ENCODE measurements around the gene OPRL1. TPM values are rescaled to one million over a fixed set of nuclear protein-coding genes. Genes with fewer than 3 reads are reported as not detected.

Gene OPRL1
- polyA plus RNA-seq, 1 of the 3 experiments (the other 2 are of a cell fraction), result 1.8 TPM

DNA sequence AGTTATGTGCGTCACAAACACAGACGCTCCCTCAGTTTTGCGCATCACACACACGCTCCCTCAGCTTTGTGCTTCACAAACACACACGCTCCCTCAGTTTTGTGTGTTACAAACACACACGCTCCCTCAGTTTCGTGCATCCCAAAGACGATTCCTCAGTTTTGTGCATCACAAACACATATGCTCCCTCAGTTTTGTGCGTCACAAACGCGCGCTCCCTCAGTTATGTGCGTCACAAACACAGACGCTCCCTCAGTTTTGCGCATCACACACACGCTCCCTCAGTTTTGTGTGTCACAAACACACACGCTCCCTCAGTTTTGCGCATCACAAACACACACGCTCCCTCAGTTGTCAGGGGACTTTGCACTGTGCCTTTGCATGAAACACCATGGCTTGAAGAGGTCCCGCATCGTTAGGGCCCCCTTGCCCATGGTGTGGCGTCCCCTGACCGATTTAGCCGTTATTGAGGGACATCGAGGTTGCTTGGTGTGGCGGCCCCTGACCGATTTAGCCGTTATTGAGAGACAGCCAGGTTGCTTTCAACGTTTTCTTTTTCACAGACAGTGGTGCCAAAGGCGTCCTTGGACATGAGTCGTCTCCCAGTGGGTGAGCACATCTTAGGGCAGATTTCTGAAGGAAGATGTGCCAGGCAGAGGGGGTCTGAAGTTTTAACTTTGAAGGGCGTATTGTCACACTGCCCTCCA is 56.3 kb downstream of the OPRL1 start:
- H3F3A ChIP-seq (replicated peaks; ENCODE audit: insufficient read depth), result no peaks in the 10 kb centered on the region
- no peak overlapping the region for H3K9ac ChIP-seq
- no peaks in the 10 kb centered on the region for H4K20me1 ChIP-seq (ENCODE audit: insufficient read depth)
- H3K9me2 ChIP-seq, result no peaks in the 10 kb centered on the region
- H3K79me2 ChIP-seq (ENCODE audit: insufficient read depth), result no peaks in the 10 kb centered on the region
- ChIA-PET CTCF (no interaction called here), POLR2A (no interaction called here)
- no peak overlapping the region for H3K27ac ChIP-seq (ENCODE audit: low read depth in 2 of 2, low read length in 1 of 2)
- no peaks in the 10 kb centered on the region for H3K27me3 ChIP-seq (ENCODE audit: insufficient read depth)
- no peaks in the 10 kb centered on the region for H3K9me3 ChIP-seq
- WGBS (ENCODE audit: low lambda C conversion rate), result 72% methylated on average over 28 of the region's 32 CpGs
- no peak for TF ChIP-seq GATA2 (CRISPR knock-in tag; IDR thresholded peaks at IDR 0.05)
- no peak for TF ChIP-seq GABPA (IDR thresholded peaks at IDR 0.05; ENCODE audit: low read depth)
- TF ChIP-seq JUND (IDR thresholded peaks at IDR 0.05), result no peak
- no peak for TF ChIP-seq SMC3 (IDR thresholded peaks at IDR 0.05; ENCODE audit: low read depth, low read length)
- TF ChIP-seq EZH2phosphoT487 (IDR thresholded peaks at IDR 0.05; ENCODE audit: borderline replicate concordance, low read depth), result no peak
- peaks cover 0 to 4% of the 10 kb centered on the region in 2 experiments; a peak in 1 of 4 replicates for H3K4me1 ChIP-seq (ENCODE audit: control insufficient read depth in 1 of 2, insufficient read depth in 2 of 2, low read depth in 1 of 2, low read length in 1 of 2)
- DNase-seq, result no peak
- H3K36me3 ChIP-seq (replicated peaks in 1 of 2; ENCODE audit: control insufficient read depth in 1 of 2, insufficient read depth in 2 of 2, low read length in 1 of 2), result no peaks in the 10 kb centered on the region
- no peak overlapping the region for H2AFZ ChIP-seq (ENCODE audit: low read depth)
- H3K4me2 ChIP-seq, result no peak overlapping the region
- no peak overlapping the region for H3K4me3 ChIP-seq (ENCODE audit: low read depth in 2 of 2, low read length in 1 of 2)

GRCh38 chr20:64137598-64138031 is 57.7 kb downstream of the OPRL1 start:
- H3K27ac ChIP-seq (ENCODE audit: low read depth in 2 of 2, low read length in 1 of 2), result no peak overlapping the region
- H3K79me2 ChIP-seq (ENCODE audit: insufficient read depth), result no peaks in the 10 kb centered on the region
- H3K9me2 ChIP-seq, result no peaks in the 10 kb centered on the region
- TF ChIP-seq RAD21 (IDR thresholded peaks at IDR 0.05; ENCODE audit: low read length) (no peak), YY1 (IDR thresholded peaks at IDR 0.05; ENCODE audit: low read depth) (no peak), RXRA (IDR thresholded peaks at IDR 0.05; ENCODE audit: borderline replicate concordance, low read depth) (no peak), GABPA (IDR thresholded peaks at IDR 0.05; ENCODE audit: low read depth) (no peak), REST (IDR thresholded peaks at IDR 0.05; ENCODE audit: low read depth, low read length) (no peak), TEAD4 (IDR thresholded peaks at IDR 0.05; ENCODE audit: borderline replicate concordance, insufficient read depth) (no peak)
- TF ChIP-seq, protein P1, sequence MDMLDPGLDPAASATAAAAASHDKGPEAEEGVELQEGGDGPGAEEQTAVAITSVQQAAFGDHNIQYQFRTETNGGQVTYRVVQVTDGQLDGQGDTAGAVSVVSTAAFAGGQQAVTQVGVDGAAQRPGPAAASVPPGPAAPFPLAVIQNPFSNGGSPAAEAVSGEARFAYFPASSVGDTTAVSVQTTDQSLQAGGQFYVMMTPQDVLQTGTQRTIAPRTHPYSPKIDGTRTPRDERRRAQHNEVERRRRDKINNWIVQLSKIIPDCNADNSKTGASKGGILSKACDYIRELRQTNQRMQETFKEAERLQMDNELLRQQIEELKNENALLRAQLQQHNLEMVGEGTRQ (IDR thresholded peaks at IDR 0.05; ENCODE audit: borderline replicate concordance, low read depth, low read length), result no peak
- TF ChIP-seq, protein P2, sequence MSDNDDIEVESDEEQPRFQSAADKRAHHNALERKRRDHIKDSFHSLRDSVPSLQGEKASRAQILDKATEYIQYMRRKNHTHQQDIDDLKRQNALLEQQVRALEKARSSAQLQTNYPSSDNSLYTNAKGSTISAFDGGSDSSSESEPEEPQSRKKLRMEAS (IDR thresholded peaks at IDR 0.05; ENCODE audit: low read depth), result no peak
- 37% methylated on average over 6 of the region's 6 CpGs for WGBS (ENCODE audit: low lambda C conversion rate)
- no peak overlapping the region for H3K4me3 ChIP-seq (ENCODE audit: low read depth in 2 of 2, low read length in 1 of 2)
- POLR2A ChIA-PET, result no interaction called here
- CTCF ChIA-PET, result interaction anchor here (1.0 to 1.6 kb wide), 3 partner anchors 17 to 54 kb away, joined by 3 to 7 read pairs (median 3); partner anchors contain the start of gene LKAAEAR1
- no peaks in the 10 kb centered on the region for H3K9me3 ChIP-seq
- H4K20me1 ChIP-seq (ENCODE audit: insufficient read depth), result no peaks in the 10 kb centered on the region
- no peak overlapping the region for H3K9ac ChIP-seq
- no peaks in the 10 kb centered on the region for H3K36me3 ChIP-seq (replicated peaks in 1 of 2; ENCODE audit: control insufficient read depth in 1 of 2, insufficient read depth in 2 of 2, low read length in 1 of 2)
- H3K27me3 ChIP-seq (ENCODE audit: insufficient read depth), result no peaks in the 10 kb centered on the region
- H3K4me2 ChIP-seq, result no peak overlapping the region
- no peaks in the 10 kb centered on the region; a peak in 1 of 4 replicates for H3K4me1 ChIP-seq (ENCODE audit: control insufficient read depth in 1 of 2, insufficient read depth in 2 of 2, low read depth in 1 of 2, low read length in 1 of 2)
- no peak overlapping the region for H2AFZ ChIP-seq (ENCODE audit: low read depth)
- no peaks in the 10 kb centered on the region for H3F3A ChIP-seq (replicated peaks; ENCODE audit: insufficient read depth)
- DNase-seq, result peak; percentile 16
